BJ (cell line): Measurements from ENCODE around the gene EXOSC2. TPM values are rescaled to one million over a fixed set of nuclear protein-coding genes. Genes with fewer than 3 reads are reported as not detected.
"Not testable (repeated sequence)": the region's sequence is repeated elsewhere in the genome, so short reads cannot be mapped to it uniquely, and the experiment has no call there.

Experiments used
- CTCF ChIA-PET: fragments of 350-600 bp; formaldehyde crosslinking; extraction: SDS; loops from one replicate; lab custom pipeline; 2021; ENCODE audit warnings: antibody characterized with exemption, inconsistent platforms; lab: Yijun Ruan, JAX
- POLR2A ChIA-PET: fragments of 300-600 bp; sonication (Branson Sonifier 250); formaldehyde crosslinking; extraction: SDS; loops from one replicate; lab custom pipeline; 2021; ENCODE audit warnings: antibody characterized with exemption; lab: Charles Lee
- DNase-seq: peaks from one replicate; pipeline ENCODE4 v3.0.0-alpha.2; 2011; ENCODE audit warnings: low read depth
- H3K27me3 ChIP-seq: 2 replicates; pipeline ENCODE4 v1.6.0; 2011; ENCODE audit warnings: low read length; ENCODE audit not compliant: control insufficient read depth, insufficient read depth
- H3K36me3 ChIP-seq: 2 replicates; pipeline ENCODE4 v1.5.1; 2011; ENCODE audit warnings: low read length; ENCODE audit not compliant: control insufficient read depth, insufficient read depth
- H3K4me3 ChIP-seq: 2 replicates; pipeline ENCODE4 v1.5.1; 2011; ENCODE audit warnings: low read depth, mild to moderate bottlenecking, control low read depth, low read length
- polyA plus RNA-seq: library from polyadenylated mRNA; depleted of rRNA; stranded (reverse); fragments of >200 nt; gene quantifications from 2 replicates; pipeline ENCODE4 v1.2.3, GENCODE V29; 2011
- TF ChIP-seq, protein P1 (sequence below): IDR thresholded peaks from 2 replicates; pipeline ENCODE4 v1.5.1; 2011; ENCODE audit warnings: low read depth, mild to moderate bottlenecking, control low read depth, inconsistent platforms, low read length, moderate library complexity; ENCODE audit not compliant: insufficient read depth

The EXOSC2 gene
- polyA plus RNA-seq, 1 experiment: 19.8 TPM

DNA sequence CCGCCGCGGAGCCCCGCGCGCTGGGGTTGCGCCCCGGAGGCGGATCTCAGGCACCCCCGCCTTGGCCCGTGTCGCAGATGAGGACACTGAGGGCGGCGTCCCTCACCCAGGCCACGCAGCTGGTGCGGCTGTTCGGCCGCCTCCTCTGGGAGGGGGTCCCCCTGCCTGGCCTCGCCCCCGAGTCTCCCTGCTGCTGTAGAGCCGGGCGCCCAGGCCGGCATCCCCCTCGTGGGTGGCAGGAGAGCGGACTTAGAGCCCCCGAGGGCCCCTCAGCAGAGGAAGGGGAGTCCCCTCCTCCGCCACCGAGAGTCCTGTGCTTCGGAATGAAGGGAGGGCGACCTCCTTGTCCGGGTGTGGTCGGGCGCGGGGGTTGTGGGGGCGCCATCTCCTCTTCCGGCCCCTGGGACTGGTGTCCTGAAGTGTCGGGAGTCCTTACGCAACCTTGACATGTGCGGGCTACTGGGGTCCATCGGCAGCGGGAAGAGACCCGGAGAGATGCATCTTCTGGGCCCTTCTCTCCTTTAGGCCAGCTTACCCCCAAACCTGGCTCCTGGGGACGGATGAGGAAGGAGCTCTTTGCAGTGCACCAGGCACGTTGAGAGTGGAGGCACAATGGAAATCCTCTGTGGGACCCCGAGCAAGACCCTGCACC is 11.7 kb upstream of the EXOSC2 start:
- Histone ChIP-seq H3K36me3 (no peaks in the 10 kb centered on the region), H3K27me3 (peaks cover 9% of the 10 kb centered on the region), H3K4me3 (peak overlapping the region; percentile 42)
- no peak for DNase-seq
- TF ChIP-seq, protein P1, sequence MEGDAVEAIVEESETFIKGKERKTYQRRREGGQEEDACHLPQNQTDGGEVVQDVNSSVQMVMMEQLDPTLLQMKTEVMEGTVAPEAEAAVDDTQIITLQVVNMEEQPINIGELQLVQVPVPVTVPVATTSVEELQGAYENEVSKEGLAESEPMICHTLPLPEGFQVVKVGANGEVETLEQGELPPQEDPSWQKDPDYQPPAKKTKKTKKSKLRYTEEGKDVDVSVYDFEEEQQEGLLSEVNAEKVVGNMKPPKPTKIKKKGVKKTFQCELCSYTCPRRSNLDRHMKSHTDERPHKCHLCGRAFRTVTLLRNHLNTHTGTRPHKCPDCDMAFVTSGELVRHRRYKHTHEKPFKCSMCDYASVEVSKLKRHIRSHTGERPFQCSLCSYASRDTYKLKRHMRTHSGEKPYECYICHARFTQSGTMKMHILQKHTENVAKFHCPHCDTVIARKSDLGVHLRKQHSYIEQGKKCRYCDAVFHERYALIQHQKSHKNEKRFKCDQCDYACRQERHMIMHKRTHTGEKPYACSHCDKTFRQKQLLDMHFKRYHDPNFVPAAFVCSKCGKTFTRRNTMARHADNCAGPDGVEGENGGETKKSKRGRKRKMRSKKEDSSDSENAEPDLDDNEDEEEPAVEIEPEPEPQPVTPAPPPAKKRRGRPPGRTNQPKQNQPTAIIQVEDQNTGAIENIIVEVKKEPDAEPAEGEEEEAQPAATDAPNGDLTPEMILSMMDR: no peak
- POLR2A ChIA-PET: no interaction called here
- CTCF ChIA-PET: interaction anchor here (0.6 to 8.4 kb wide), 22 partner anchors 8 to 574 kb away, joined by 3 to 184 read pairs (median 4); partner anchors contain the start of gene EXOSC2

DNA sequence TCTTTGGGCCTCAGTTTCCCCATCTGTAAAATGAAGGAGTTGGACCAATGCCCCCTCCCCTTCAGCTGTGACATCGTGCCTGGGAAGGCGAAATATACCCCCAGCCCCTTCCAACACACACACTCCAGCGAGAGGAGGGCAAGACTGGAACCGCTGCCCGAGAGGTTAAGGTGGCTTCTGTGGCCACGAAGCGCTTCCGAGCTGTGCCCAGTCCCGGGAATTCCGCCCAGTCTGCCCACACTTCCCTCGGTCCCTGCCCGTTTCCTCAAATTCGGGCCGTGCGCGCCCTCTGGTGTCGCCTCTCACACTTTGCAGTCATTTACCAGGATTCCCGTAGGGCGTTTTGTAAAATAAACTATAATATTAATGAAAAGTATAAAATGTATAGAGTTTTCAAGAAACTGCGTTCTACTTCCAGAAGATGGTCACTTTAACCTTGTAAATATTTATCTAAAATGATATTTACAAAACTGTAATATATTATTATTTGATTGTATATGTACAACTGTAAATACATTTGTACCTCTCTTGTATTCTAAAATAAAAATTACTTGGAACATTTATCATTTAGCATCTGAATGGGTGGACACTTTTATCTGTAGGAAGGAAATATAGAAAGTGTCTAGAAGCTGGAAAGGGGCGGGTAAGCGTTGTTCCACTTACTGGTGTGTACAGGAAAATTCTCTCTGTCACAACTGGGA is 11.0 kb upstream of the EXOSC2 start:
- ChIA-PET POLR2A (no interaction called here), CTCF (interaction anchor here (0.6 to 8.4 kb wide), 24 partner anchors 8 to 574 kb away, joined by 3 to 184 read pairs (median 4); partner anchors contain the start of gene EXOSC2)
- TF ChIP-seq, protein P1: peak; percentile 86
- Histone ChIP-seq H3K27me3 (peaks cover 9% of the 10 kb centered on the region), H3K36me3 (no peaks in the 10 kb centered on the region), H3K4me3 (no peak overlapping the region)
- DNase-seq: no peak

DNA sequence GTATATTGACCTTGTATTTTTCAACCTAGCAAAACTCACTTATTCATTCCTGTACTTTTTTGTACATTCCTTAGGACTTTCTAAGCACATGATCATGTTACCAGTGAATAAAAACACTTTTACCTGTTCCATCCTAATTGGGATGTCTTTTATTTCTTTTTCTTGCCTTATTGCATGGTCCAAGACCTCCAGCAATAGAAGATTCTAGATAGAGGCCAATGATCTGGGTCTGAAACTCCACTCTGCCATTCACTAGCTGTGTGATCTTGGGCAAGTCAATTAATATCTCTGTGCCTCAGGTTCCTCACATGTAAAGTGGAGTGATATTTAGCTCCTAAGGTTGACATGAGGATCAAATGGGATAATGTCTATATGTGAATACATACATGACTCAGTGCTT is 8.5 kb upstream of the EXOSC2 start:
- Histone ChIP-seq H3K27me3 (peaks cover 3% of the 10 kb centered on the region), H3K36me3 (no peaks in the 10 kb centered on the region), H3K4me3 (no peak overlapping the region)
- no peak for DNase-seq
- TF ChIP-seq, protein P1: no peak
- ChIA-PET POLR2A (no interaction called here), CTCF (interaction anchor here (1.4 to 8.4 kb wide), 8 partner anchors 8 to 579 kb away, joined by 3 to 184 read pairs (median 4); partner anchors contain the start of gene EXOSC2)

DNA sequence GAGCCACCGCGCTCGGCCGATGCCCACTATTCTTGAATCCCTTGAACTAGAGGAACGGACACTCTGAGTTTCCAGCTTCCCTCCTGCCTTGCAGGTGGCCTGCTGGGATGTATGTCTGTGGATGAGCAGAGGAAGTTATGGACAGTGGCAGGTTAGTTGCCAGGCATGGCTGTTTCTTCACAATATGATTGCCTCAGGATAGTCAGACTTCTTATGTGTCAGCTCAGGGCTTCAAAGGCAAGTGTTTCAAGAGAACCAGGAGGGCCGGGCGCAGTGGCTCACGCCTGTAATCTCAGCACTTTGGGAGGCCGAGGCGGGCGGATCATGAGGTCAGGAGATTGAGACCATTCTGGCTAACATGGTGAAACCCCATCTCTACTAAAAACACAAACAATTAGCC is 7.6 kb upstream of the EXOSC2 start:
- CTCF ChIA-PET: interaction anchor here (1.7 to 8.4 kb wide), 2 partner anchors 220 to 579 kb away, joined by 4 to 184 read pairs; no protein-coding TSS in a partner anchor

GRCh38 chr9:130687615-130688014 is 6.0 kb upstream of the EXOSC2 start:
- CTCF ChIA-PET: interaction anchor here (0.7 to 8.4 kb wide), 3 partner anchors 14 to 235 kb away, joined by 3 to 184 read pairs (median 5); no protein-coding TSS in a partner anchor
- DNase-seq: no peak

More for the DNA sequence above, 7.6 kb upstream of the EXOSC2 start:
- POLR2A ChIA-PET, DNase-seq, H3K4me3 ChIP-seq, H3K36me3 ChIP-seq, H3K27me3 ChIP-seq: not testable (repeated sequence)

More at GRCh38 chr9:130687615-130688014, 6.0 kb upstream of the EXOSC2 start:
- TF ChIP-seq, protein P1: no peak
- Histone ChIP-seq H3K4me3 (no peak overlapping the region), H3K27me3 (no peaks in the 10 kb centered on the region), H3K36me3 (no peaks in the 10 kb centered on the region)
- POLR2A ChIA-PET: no interaction called here
